Right kidney (tissue), 1 donor: Measurements from ENCODE around the gene SVIP.

Experiments used
- DNase-seq: peaks from one replicate; pipeline ENCODE4 v3.0.0-alpha.2; 2016

Gene SVIP

GRCh38 chr11:22797047-22797446 lies 32.6 kb downstream of the SVIP start:
- no peak for DNase-seq

- DNase-seq = no peak
Observed at GRCh38 chr11:22795914-22796313, 33.7 kb downstream of the SVIP start.

DNA sequence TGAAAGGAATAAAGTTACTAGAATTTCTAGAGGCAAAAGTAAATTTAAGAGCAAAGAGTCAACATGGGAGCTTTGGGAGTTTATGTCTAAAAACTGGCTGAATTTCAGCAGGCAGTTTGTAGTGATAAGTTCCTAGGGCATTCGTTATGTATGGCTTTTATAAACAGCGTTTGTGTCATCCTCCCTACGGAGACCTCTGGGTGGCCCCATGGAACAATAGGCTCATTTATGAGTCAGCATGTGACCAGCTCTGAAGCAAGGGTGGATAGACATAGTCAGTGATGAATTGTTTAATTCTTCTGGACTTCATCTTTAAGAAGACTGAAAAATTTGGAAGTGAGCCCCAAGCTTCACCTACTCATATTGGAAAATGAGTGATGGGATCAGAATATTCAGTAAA lies 37.1 kb downstream of the SVIP start:
- no peak for DNase-seq

GRCh38 chr11:22787551-22788162 lies 41.9 kb downstream of the SVIP start:
- peak; percentile 17 for DNase-seq

DNA sequence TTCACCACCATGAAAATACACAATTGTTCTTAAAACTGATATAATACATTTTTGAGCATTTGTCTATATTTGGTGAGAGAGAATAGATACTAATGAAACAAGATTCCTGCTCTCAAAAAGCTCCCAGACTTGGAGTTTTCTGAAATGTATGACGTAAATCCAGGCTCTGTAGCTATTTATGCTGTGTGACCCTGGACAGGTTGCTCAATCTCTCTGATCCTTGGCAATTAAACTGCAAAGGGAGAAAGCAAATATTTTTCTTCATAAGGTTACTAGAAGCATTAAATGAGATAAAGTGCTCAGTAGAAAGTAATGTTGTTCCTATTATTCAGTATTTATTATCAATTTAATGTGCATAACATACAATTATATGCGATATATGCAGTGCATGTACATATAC lies 42.5 kb downstream of the SVIP start:
- DNase-seq = no peak

DNA sequence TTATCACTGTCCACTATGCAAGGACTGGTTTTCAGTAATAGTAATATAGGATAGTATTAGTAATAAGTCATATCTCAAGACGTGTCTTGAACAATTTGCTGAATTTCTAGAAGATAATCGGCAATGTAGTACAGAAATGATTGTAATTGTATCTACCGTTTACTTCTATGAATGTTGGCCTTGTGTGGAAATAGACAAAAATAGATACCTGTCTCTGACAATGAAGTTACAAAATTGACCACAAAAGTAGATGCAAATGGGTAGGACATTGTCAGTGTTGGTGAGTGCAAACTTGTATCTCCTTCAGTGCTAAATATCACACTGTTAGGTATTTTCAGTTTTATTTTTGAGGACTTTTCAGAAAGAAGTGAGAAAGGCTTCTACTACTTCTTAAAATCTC lies 43.1 kb downstream of the SVIP start:
- DNase-seq = no peak

GRCh38 chr11:22785251-22785650 lies 44.4 kb downstream of the SVIP start:
- no peak for DNase-seq

GRCh38 chr11:22780952-22781593 lies 48.5 kb downstream of the SVIP start:
- DNase-seq = no peak

GRCh38 chr11:22779850-22780249 lies 49.8 kb downstream of the SVIP start:
- no peak for DNase-seq

GRCh38 chr11:22778642-22779041 lies 51.0 kb downstream of the SVIP start:
- DNase-seq = no peak

GRCh38 chr11:22775248-22775647 lies 54.4 kb downstream of the SVIP start:
- DNase-seq = no peak

- no peak for DNase-seq
Observed at GRCh38 chr11:22774716-22775115, 54.9 kb downstream of the SVIP start.

DNA sequence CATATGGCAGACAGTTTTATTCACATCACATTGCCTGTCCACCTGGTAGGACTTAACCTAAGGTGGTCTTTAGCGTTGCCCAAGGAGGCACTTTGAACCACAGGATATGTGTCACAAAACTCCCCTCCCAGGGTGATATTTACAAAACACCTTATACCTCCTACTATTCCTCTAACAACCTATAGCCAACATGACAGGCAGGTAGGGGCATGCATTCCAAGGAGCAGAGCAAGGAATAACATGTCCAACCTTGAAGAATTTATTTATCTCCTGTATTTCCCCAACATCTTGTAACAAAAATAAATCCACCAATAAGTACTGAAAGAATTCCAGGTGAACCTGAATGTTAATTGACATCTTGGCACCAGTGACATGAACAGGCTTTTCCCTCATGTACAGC lies 60.5 kb downstream of the SVIP start:
- no peak for DNase-seq
